Measurements from ENCODE around the gene ZNF764.

GRCh38 chr16:30559690-30560089 is 1.5 kb upstream of the ZNF764 start:
- TF ChIP-seq YY1 (IDR thresholded peaks at IDR 0.05; ENCODE audit: insufficient read depth, insufficient read length) (no peak), SUZ12 (IDR thresholded peaks at IDR 0.05; ENCODE audit: extremely low read depth, insufficient read depth, insufficient read length) (no peak), ZNF274 (IDR thresholded peaks at IDR 0.05; ENCODE audit: low read depth, low read length) (no peak)
